PC-3 (cell line): ENCODE results near the gene DAB1. TPM values are rescaled to one million over a fixed set of nuclear protein-coding genes. Genes with fewer than 3 reads are reported as not detected.

Experiments
- ATAC-seq: fragments of 200-7000 bp; cut with Tn5 transposase; 2 replicates; pipeline ENCODE4 v1.9.1; 2020; ENCODE audit warnings: mild to moderate bottlenecking, moderate library complexity
- BruUV-seq: library from RNA; stranded (reverse); fragments of 400-500 nt; replicated peaks from 2 replicates; lab custom pipeline; 2021; lab: Mats Ljungman, UMichigan
- CTCF ChIA-PET: fragments of 300-600 bp; sonication (Branson Sonifier 250); formaldehyde crosslinking; loops from one replicate; lab custom pipeline; 2022; ENCODE audit warnings: antibody characterized with exemption; lab: Charles Lee
- POLR2A ChIA-PET: fragments of 300-600 bp; sonication (Branson Sonifier 250); formaldehyde crosslinking; loops from one replicate; lab custom pipeline; 2022; ENCODE audit warnings: antibody characterized with exemption; ENCODE audit not compliant: unreplicated experiment; lab: Charles Lee
- DNase-seq: peaks from one replicate; pipeline ENCODE4 v3.0.0-alpha.2; 2015
- H2AFZ ChIP-seq: fragments of 300-600 bp; sonication (generic); 2 replicates; pipeline ENCODE4 v1.6.0; 2016; ENCODE audit warnings: antibody characterized with exemption, low read length
- H3F3A ChIP-seq: fragments of 300-600 bp; sonication (generic); one replicate; pipeline ENCODE4 v1.6.0; 2017; ENCODE audit warnings: antibody characterized with exemption, low read length, control low read depth, mild to moderate bottlenecking; ENCODE audit not compliant: unreplicated experiment
- H3K27ac ChIP-seq: fragments of 300-600 bp; sonication (generic); 2 replicates; pipeline ENCODE4 v1.5.1; 2016; ENCODE audit warnings: mild to moderate bottlenecking, low read length
- H3K27me3 ChIP-seq: fragments of 300-600 bp; sonication (generic); 2 replicates; pipeline ENCODE4 v1.6.1; 2016; ENCODE audit warnings: low read length, mixed read lengths
- H3K36me3 ChIP-seq: fragments of 300-600 bp; sonication (generic); 2 replicates; pipeline ENCODE4 v1.6.1; 2016; ENCODE audit warnings: low read depth, mixed run types, low read length, mixed read lengths
- H3K4me1 ChIP-seq: fragments of 300-600 bp; sonication (generic); 2 replicates; pipeline ENCODE4 v1.5.1; 2016; ENCODE audit warnings: low read length; ENCODE audit not compliant: insufficient read depth
- H3K4me2 ChIP-seq: fragments of 300-600 bp; sonication (generic); 2 replicates; pipeline ENCODE4 v1.6.0; 2016; ENCODE audit warnings: low read length
- H3K4me3 ChIP-seq: fragments of 300-600 bp; sonication (generic); 2 replicates; pipeline ENCODE4 v1.5.1; 2016; ENCODE audit warnings: mild to moderate bottlenecking, low read length, mixed read lengths
- H3K79me2 ChIP-seq: fragments of 300-600 bp; sonication (generic); 2 replicates; pipeline ENCODE4 v1.6.1; 2017; ENCODE audit warnings: low read length, mixed read lengths
- H3K9ac ChIP-seq: fragments of 300-600 bp; sonication (generic); 2 replicates; pipeline ENCODE4 v1.6.0; 2016; ENCODE audit warnings: mild to moderate bottlenecking, low read length
- H3K9me2 ChIP-seq: fragments of 300-600 bp; sonication (generic); replicated peaks from 2 replicates; pipeline ENCODE4 v1.6.1; 2016; ENCODE audit warnings: mixed run types, low read length, mixed read lengths
- H3K9me3 ChIP-seq: fragments of 300-600 bp; sonication (generic); 2 replicates; pipeline ENCODE4 v1.6.1; 2016; ENCODE audit warnings: low read length, mixed read lengths
- H4K20me1 ChIP-seq: fragments of 300-600 bp; sonication (generic); 2 replicates; pipeline ENCODE4 v1.6.1; 2016; ENCODE audit warnings: low read length, mixed read lengths
- EZH2 ChIP-seq: fragments of 300-600 bp; sonication (generic); IDR thresholded peaks from one replicate; pipeline ENCODE4 v1.6.1; 2017; ENCODE audit warnings: antibody characterized with exemption, mild to moderate bottlenecking, low read length; ENCODE audit not compliant: unreplicated experiment
- EZH2phosphoT487 ChIP-seq: fragments of 300-600 bp; sonication (generic); IDR thresholded peaks from 2 replicates; pipeline ENCODE4 v1.6.1; 2018; ENCODE audit warnings: mild to moderate bottlenecking, antibody characterized with exemption, low read length, borderline replicate concordance
- intact Hi-C: fragments of 100-400 bp; cut with micrococcal nuclease; formaldehyde crosslinking; loops from 2 replicates; pipeline ENCODE4 v1.9.0; 2023
- total RNA-seq: library from RNA; depleted of rRNA; stranded (reverse); fragments of >200 nt; gene quantifications from 2 replicates; pipeline ENCODE4 v1.2.3, GENCODE V29; 2014
- TF ChIP-seq, protein P1 (sequence below): fragments of 300-600 bp; sonication (generic); conservative IDR thresholded peaks from 2 replicates; pipeline ENCODE4 v1.5.1; 2017; ENCODE audit warnings: antibody characterized with exemption, low read depth, mild to moderate bottlenecking, low read length

DAB1 gene
- total RNA-seq, 1 experiment from 2014 or later: not detected

DNA sequence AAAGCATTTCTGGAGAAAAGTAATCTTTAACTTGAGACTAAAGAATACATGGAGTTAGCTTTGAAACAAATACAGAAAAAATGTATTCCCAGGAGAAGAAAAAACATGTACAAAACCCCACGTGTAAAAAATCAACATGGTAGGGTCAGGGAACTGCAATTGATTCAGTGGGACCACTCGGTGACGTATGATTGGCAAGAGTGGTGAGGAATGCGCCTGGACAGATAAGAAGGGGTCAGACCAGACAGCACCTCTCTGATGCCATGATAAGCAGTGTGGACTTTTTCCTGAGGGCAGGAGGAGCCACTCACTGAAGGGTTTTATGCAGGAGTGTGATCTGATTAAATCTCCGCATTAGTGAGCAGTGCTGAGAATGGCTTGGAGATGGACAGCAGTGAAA, 142.5 kb downstream of the DAB1 start:
- no peaks in the 10 kb centered on the region for H3K79me2 ChIP-seq
- no peaks in the 10 kb centered on the region for H3K4me1 ChIP-seq
- TF ChIP-seq, protein P1, sequence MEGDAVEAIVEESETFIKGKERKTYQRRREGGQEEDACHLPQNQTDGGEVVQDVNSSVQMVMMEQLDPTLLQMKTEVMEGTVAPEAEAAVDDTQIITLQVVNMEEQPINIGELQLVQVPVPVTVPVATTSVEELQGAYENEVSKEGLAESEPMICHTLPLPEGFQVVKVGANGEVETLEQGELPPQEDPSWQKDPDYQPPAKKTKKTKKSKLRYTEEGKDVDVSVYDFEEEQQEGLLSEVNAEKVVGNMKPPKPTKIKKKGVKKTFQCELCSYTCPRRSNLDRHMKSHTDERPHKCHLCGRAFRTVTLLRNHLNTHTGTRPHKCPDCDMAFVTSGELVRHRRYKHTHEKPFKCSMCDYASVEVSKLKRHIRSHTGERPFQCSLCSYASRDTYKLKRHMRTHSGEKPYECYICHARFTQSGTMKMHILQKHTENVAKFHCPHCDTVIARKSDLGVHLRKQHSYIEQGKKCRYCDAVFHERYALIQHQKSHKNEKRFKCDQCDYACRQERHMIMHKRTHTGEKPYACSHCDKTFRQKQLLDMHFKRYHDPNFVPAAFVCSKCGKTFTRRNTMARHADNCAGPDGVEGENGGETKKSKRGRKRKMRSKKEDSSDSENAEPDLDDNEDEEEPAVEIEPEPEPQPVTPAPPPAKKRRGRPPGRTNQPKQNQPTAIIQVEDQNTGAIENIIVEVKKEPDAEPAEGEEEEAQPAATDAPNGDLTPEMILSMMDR: no peak
- TF ChIP-seq EZH2 (no peak), EZH2phosphoT487 (no peak)
- ATAC-seq (no peak), DNase-seq (no peak)
- no peaks in the 10 kb centered on the region for H4K20me1 ChIP-seq
- no peak overlapping the region for H3K4me3 ChIP-seq
- intact Hi-C loops: no loop called here
- ChIA-PET CTCF (no interaction called here), POLR2A (no interaction called here)
- peaks cover 3% of the 10 kb centered on the region; the same call in 1 of the 2 replicates for H3K27me3 ChIP-seq
- no peak overlapping the region for H3K9ac ChIP-seq
- H3K27ac ChIP-seq: no peak overlapping the region
- no peaks in the 10 kb centered on the region for H3K9me3 ChIP-seq
- no peaks in the 10 kb centered on the region for H3F3A ChIP-seq
- H2AFZ ChIP-seq: no peak overlapping the region
- H3K36me3 ChIP-seq: no peaks in the 10 kb centered on the region
- no peak overlapping the region for H3K4me2 ChIP-seq
- no TSS peak for BruUV-seq
- H3K9me2 ChIP-seq: no peaks in the 10 kb centered on the region

DNA sequence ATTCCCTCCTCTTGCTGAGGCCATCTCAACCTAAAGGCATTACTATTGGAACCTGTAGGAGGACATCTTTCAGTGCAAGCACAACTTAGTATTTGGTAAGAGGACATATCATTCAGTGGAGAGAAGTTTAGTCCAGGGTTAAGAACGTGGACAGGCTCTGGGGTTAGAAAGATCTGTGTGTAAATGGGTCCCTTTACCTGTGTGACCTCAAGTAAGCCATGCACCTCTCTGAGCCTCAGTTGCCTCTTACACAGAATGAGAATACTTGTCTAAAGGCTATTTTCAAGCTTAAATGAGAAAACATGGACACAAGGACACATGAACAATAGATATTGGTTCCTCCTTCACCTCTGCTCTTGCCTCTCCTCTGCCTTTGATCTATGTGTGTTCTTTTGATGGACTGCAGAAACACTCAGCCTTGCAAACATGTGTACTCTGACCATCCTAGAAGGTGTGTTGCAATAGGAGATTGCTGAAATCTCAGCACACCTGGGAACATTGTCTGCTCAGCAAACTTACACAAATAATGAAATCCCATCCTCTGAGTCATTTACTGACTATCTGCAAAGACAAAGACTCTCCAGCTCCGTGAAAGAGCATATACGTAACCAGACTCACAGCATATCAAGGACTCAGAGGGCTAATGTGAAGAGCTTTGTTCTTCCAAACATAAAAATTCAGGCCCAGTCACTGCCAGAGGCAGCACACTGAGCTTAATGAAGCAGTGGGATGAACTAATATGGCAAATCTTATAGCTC, 143.8 kb downstream of the DAB1 start:
- BruUV-seq: no TSS peak
- Histone ChIP-seq H3K4me1 (no peaks in the 10 kb centered on the region), H3K36me3 (no peaks in the 10 kb centered on the region), H3K4me2 (no peak overlapping the region), H3K9me3 (no peaks in the 10 kb centered on the region), H3K9me2 (no peaks in the 10 kb centered on the region), H3K27ac (no peak overlapping the region), H4K20me1 (no peaks in the 10 kb centered on the region), H3K27me3 (peaks cover 6% of the 10 kb centered on the region; the same call in 1 of the 2 replicates), H3F3A (no peaks in the 10 kb centered on the region), H3K4me3 (no peak overlapping the region), H2AFZ (no peak overlapping the region), H3K79me2 (no peaks in the 10 kb centered on the region), H3K9ac (no peak overlapping the region)
- CTCF ChIA-PET: no interaction called here
- ATAC-seq: no peak
- POLR2A ChIA-PET: no interaction called here
- peak; percentile 22 for DNase-seq
- TF ChIP-seq, protein P1: no peak
- TF ChIP-seq EZH2phosphoT487 (no peak), EZH2 (no peak)
- intact Hi-C loops: no loop called here

DNA sequence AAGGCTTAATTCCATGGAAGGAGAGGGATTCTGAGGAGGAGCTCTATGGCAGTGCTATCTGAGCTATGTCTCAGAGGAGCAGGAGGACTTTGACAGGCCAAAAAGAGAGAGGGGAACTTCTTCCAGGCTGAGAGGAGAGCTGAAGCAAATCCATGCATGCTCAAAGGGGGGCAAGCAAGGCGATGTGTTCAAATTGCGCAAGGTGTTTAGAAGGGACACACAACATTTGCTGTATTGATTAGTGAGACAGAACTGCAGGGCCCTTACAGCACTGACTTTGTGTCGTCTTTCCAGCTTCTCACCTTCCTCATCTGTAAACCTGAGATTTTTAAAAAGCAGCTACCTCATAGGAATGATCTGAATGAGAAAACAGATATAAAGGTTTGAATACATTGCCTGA, 145.3 kb downstream of the DAB1 start:
- H3K9ac ChIP-seq: no peak overlapping the region
- no peaks in the 10 kb centered on the region for H3K4me1 ChIP-seq
- H3F3A ChIP-seq: no peaks in the 10 kb centered on the region
- intact Hi-C loops: no loop called here
- no peaks in the 10 kb centered on the region for H3K9me3 ChIP-seq
- H3K27me3 ChIP-seq: peaks cover 6% of the 10 kb centered on the region; the same call in 1 of the 2 replicates
- no peak for TF ChIP-seq EZH2phosphoT487
- TF ChIP-seq, protein P1: no peak
- BruUV-seq: no TSS peak
- ATAC-seq (no peak), DNase-seq (no peak)
- ChIA-PET CTCF (no interaction called here), POLR2A (no interaction called here)
- no peaks in the 10 kb centered on the region for H3K79me2 ChIP-seq
- no peak overlapping the region for H3K4me3 ChIP-seq
- H4K20me1 ChIP-seq: no peaks in the 10 kb centered on the region
- H3K36me3 ChIP-seq: no peaks in the 10 kb centered on the region
- H2AFZ ChIP-seq: no peak overlapping the region
- H3K27ac ChIP-seq: no peak overlapping the region
- H3K4me2 ChIP-seq: no peak overlapping the region
- H3K9me2 ChIP-seq: no peaks in the 10 kb centered on the region
